Immature natural killer cell (primary cell): Measurements from ENCODE around the gene DLX6. TPM values are rescaled to one million over a fixed set of nuclear protein-coding genes. Genes with fewer than 3 reads are reported as not detected.
A peak's percentile ranks its signal among the peaks of the same experiment; 100 is the strongest.

Experiments used
- DNase-seq, 3 donors: peaks; one replicate each; pipeline ENCODE4 v3.0.0; 2022; ENCODE audit warnings: mixed read lengths in 1 of 3
- H3K27ac Mint-ChIP-seq, 6 donors: one replicate each; pipeline ENCODE4 v1.8.0; 2020; ENCODE audit warnings: mixed read lengths in 6 of 6, mild to moderate bottlenecking in 5 of 6, inconsistent platforms in 4 of 6, moderate library complexity in 3 of 6
- H3K27me3 Mint-ChIP-seq, 3 donors: one replicate each; pipeline ENCODE4 v1.8.0; 2020 to 2021; ENCODE audit warnings: low read depth in 3 of 3, mild to moderate bottlenecking in 3 of 3, mixed read lengths in 3 of 3, moderate library complexity in 3 of 3, inconsistent platforms in 1 of 3
- H3K36me3 Mint-ChIP-seq, 3 donors: one replicate each; pipeline ENCODE4 v1.8.0; 2020; ENCODE audit warnings: mixed read lengths in 3 of 3, inconsistent platforms in 2 of 3, mild to moderate bottlenecking in 2 of 3
- H3K4me1 Mint-ChIP-seq, 2 donors: one replicate each; pipeline ENCODE4 v1.8.0; 2020; ENCODE audit warnings: inconsistent platforms in 2 of 2, mild to moderate bottlenecking in 2 of 2, mixed read lengths in 2 of 2, moderate library complexity in 1 of 2
- H3K4me3 Mint-ChIP-seq, 5 donors: one replicate each; pipeline ENCODE4 v1.8.0; 2020; ENCODE audit warnings: mild to moderate bottlenecking in 5 of 5, mixed read lengths in 5 of 5, inconsistent platforms in 3 of 5, moderate library complexity in 3 of 5
- H3K9me3 Mint-ChIP-seq, 6 donors: one replicate each; pipeline ENCODE4 v1.8.0; 2020; ENCODE audit warnings: mild to moderate bottlenecking in 6 of 6, mixed read lengths in 6 of 6, inconsistent platforms in 4 of 6, moderate library complexity in 3 of 6
- polyA plus RNA-seq, 3 donors: library from polyadenylated mRNA; unstranded; fragments of 300-500 nt; fragmentation: Illumina TruSeq; gene quantifications; one replicate each; pipeline ENCODE4 v1.2.3, GENCODE V29; 2021

Gene DLX6
- polyA plus RNA-seq, result not detected

GRCh38 chr7:97005183-97006054, at the start of gene DLX6:
TSS of gene DLX6 (plus strand) at chr7:97005553. CDS start at chr7:97005978, 425 bp downstream.
- H3K9me3 Mint-ChIP-seq, result peaks cover 0 to 25% (median 1%) of the 10 kb centered on the region in 6 donors
- H3K27ac Mint-ChIP-seq, result no peak within 1 kb of the TSS
- H3K4me3 Mint-ChIP-seq, result peak within 1 kb of the TSS; percentile 62 to 80 (median 76)
- peaks cover 24 to 30% of the 10 kb centered on the region in 2 donors for H3K4me1 Mint-ChIP-seq
- peaks cover 26 to 70% (median 49%) of the 10 kb centered on the region in 3 donors for H3K27me3 Mint-ChIP-seq
- peak in 2 of 3 donors; percentile 9 to 18 for DNase-seq
- H3K36me3 Mint-ChIP-seq, result peaks cover 0 to 3% (median 0%) of the 10 kb centered on the region in 3 donors

GRCh38 chr7:96959135-96959534, 46.2 kb upstream of the DLX6 start:
- peaks cover 0 to 9% (median 0%) of the 10 kb centered on the region in 6 donors for H3K9me3 Mint-ChIP-seq
- peaks cover 2 to 12% (median 8%) of the 10 kb centered on the region in 3 donors for H3K27me3 Mint-ChIP-seq
- H3K27ac Mint-ChIP-seq, result no peak overlapping the region

GRCh38 chr7:96962221-96962885, 43.0 kb upstream of the DLX6 start:
- Mint-ChIP-seq H3K27me3 (peaks cover 5 to 12% (median 8%) of the 10 kb centered on the region in 3 donors), H3K4me3 (no peak overlapping the region)

More at GRCh38 chr7:96959135-96959534, 46.2 kb upstream of the DLX6 start:
- no peak for DNase-seq
- Mint-ChIP-seq H3K36me3 (no peaks in the 10 kb centered on the region), H3K4me1 (no peaks in the 10 kb centered on the region), H3K4me3 (no peak overlapping the region)

DNA sequence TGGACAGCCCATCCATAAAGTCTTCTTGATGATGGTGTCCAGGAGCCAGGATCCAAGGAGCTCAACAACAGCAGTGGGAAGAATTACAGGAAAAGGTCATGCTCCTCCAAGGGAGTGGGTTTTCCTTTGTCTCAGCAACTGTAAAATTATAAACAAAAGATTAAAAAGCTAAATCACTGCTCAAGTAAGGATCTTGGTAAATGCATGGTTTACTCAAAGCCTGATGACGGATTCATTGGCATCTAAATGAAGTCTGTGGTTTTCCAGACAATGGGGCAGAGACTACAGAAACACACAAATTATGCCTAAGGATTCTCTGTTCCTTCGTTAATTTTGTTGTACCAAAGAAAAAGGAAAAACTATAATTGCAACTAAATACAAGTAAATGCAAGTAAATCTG, 36.4 kb upstream of the DLX6 start:
- H3K4me1 Mint-ChIP-seq, result no peaks in the 10 kb centered on the region
- no peaks in the 10 kb centered on the region for H3K9me3 Mint-ChIP-seq
- H3K36me3 Mint-ChIP-seq, result no peaks in the 10 kb centered on the region
- H3K4me3 Mint-ChIP-seq, result no peak overlapping the region
- peaks cover 5 to 11% (median 6%) of the 10 kb centered on the region in 3 donors for H3K27me3 Mint-ChIP-seq
- no peak for DNase-seq
- no peak overlapping the region for H3K27ac Mint-ChIP-seq

More at GRCh38 chr7:96962221-96962885, 43.0 kb upstream of the DLX6 start:
- no peaks in the 10 kb centered on the region for H3K4me1 Mint-ChIP-seq
- H3K36me3 Mint-ChIP-seq, result no peaks in the 10 kb centered on the region
- H3K9me3 Mint-ChIP-seq, result peaks cover 0 to 5% (median 0%) of the 10 kb centered on the region in 6 donors
- DNase-seq, result no peak
- no peak overlapping the region for H3K27ac Mint-ChIP-seq

- no peak overlapping the region for H3K27ac Mint-ChIP-seq
- H3K36me3 Mint-ChIP-seq, result no peaks in the 10 kb centered on the region
- H3K9me3 Mint-ChIP-seq, result no peaks in the 10 kb centered on the region
- H3K27me3 Mint-ChIP-seq, result peaks cover 5 to 8% (median 6%) of the 10 kb centered on the region in 3 donors
- no peak for DNase-seq
- H3K4me1 Mint-ChIP-seq, result no peaks in the 10 kb centered on the region
- H3K4me3 Mint-ChIP-seq, result no peak overlapping the region
Measured at GRCh38 chr7:96970739-96971138, 34.6 kb upstream of the DLX6 start.

DNA sequence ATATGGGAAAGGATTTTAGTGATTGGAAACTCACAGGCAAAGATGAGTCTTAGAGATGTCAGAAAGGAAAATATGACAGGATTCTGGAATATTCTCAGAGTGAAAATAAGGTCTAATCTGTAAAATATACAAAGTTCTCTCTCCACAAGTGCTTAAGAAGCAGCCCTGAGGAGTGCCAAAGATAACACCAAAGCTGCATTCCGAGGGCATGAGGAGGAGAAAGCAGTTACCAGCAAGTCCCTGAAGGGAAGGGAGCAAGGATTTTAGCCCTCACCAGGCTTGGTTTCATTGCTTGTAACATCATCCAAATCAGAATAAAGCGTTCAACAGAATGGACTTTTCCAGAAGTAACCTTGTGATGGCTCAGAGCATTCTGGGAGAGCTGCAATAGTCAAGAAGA, 31.4 kb upstream of the DLX6 start:
- H3K9me3 Mint-ChIP-seq, result no peaks in the 10 kb centered on the region
- peaks cover 4 to 10% (median 5%) of the 10 kb centered on the region in 3 donors for H3K27me3 Mint-ChIP-seq

GRCh38 chr7:96976106-96976505, 29.2 kb upstream of the DLX6 start:
- Mint-ChIP-seq H3K4me1 (no peaks in the 10 kb centered on the region), H3K9me3 (no peaks in the 10 kb centered on the region), H3K4me3 (no peak overlapping the region), H3K27me3 (peaks cover 4 to 8% (median 5%) of the 10 kb centered on the region in 3 donors), H3K27ac (no peak overlapping the region), H3K36me3 (no peaks in the 10 kb centered on the region)
- DNase-seq, result no peak

More for the DNA sequence above, 31.4 kb upstream of the DLX6 start:
- no peak for DNase-seq
- Mint-ChIP-seq H3K4me3 (no peak overlapping the region), H3K36me3 (no peaks in the 10 kb centered on the region), H3K27ac (no peak overlapping the region), H3K4me1 (no peaks in the 10 kb centered on the region)

GRCh38 chr7:96977445-96977844, 27.9 kb upstream of the DLX6 start:
- DNase-seq, result no peak
- Mint-ChIP-seq H3K36me3 (no peaks in the 10 kb centered on the region), H3K4me1 (no peaks in the 10 kb centered on the region), H3K4me3 (no peak overlapping the region), H3K27me3 (peaks cover 3 to 7% (median 6%) of the 10 kb centered on the region in 3 donors), H3K27ac (no peak overlapping the region), H3K9me3 (no peaks in the 10 kb centered on the region)

GRCh38 chr7:96979551-96980276, 25.6 kb upstream of the DLX6 start:
- H3K27me3 Mint-ChIP-seq, result peaks cover 0 to 7% (median 4%) of the 10 kb centered on the region in 3 donors

DNA sequence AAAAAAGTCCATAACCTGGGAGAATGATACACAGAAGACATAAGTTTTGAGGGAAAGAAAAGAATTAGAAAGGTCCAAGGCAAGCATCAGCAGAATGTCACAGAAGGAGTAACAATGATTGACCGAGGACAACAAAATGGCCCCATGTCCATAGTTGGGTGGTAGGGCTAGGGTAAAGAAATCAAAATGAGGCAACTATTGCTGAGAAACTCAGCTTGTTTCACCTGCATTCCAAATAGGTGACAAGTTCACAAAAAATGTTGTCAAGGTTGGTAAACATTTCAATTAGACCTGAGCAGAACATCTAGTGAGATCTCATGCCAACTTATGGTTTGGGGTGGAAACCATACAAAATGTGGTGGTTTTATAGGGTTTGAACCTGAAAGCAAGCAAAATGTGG, 22.8 kb upstream of the DLX6 start:
- no peaks in the 10 kb centered on the region for H3K4me1 Mint-ChIP-seq
- H3K27me3 Mint-ChIP-seq, result peaks cover 3 to 14% (median 7%) of the 10 kb centered on the region in 3 donors
- H3K36me3 Mint-ChIP-seq, result no peaks in the 10 kb centered on the region
- H3K27ac Mint-ChIP-seq, result no peak overlapping the region
- no peak for DNase-seq
- peaks cover 0 to 2% (median 0%) of the 10 kb centered on the region in 6 donors for H3K9me3 Mint-ChIP-seq
- no peak overlapping the region for H3K4me3 Mint-ChIP-seq

More at GRCh38 chr7:96979551-96980276, 25.6 kb upstream of the DLX6 start:
- Mint-ChIP-seq H3K4me3 (no peak overlapping the region), H3K9me3 (no peaks in the 10 kb centered on the region), H3K4me1 (no peaks in the 10 kb centered on the region), H3K36me3 (no peaks in the 10 kb centered on the region), H3K27ac (no peak overlapping the region)
- DNase-seq, result no peak

DNA sequence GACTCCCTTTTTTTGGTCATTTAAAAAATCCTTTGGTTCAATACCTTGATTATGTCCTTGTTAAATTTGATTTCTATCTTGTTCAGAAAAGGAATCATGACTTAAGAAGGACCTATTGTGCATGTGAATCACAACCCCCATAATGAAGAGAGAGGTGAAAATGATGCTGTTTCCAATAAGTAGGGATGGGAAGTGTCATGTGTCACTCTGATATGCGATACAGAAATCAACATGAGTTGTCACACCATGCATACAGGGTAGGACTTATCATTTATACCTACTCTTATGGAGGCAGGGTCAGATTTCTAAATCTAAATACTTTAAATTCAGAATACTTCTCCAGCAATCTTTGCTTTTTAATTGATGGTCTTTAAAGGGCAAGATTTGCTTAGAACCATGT, 19.4 kb upstream of the DLX6 start:
- Mint-ChIP-seq H3K4me3 (no peak overlapping the region), H3K4me1 (no peaks in the 10 kb centered on the region), H3K27me3 (peaks cover 11 to 34% (median 16%) of the 10 kb centered on the region in 3 donors), H3K36me3 (no peaks in the 10 kb centered on the region), H3K27ac (no peak overlapping the region), H3K9me3 (peaks cover 0 to 2% (median 0%) of the 10 kb centered on the region in 6 donors)
- no peak for DNase-seq

GRCh38 chr7:96986901-96987300, 18.5 kb upstream of the DLX6 start:
- H3K4me1 Mint-ChIP-seq, result no peaks in the 10 kb centered on the region
- H3K9me3 Mint-ChIP-seq, result peaks cover 0 to 5% (median 2%) of the 10 kb centered on the region in 6 donors
- peaks cover 13 to 37% (median 18%) of the 10 kb centered on the region in 3 donors for H3K27me3 Mint-ChIP-seq
- no peak overlapping the region for H3K27ac Mint-ChIP-seq
- H3K36me3 Mint-ChIP-seq, result peaks cover 0 to 1% (median 0%) of the 10 kb centered on the region in 3 donors
- H3K4me3 Mint-ChIP-seq, result no peak overlapping the region
- no peak for DNase-seq

DNA sequence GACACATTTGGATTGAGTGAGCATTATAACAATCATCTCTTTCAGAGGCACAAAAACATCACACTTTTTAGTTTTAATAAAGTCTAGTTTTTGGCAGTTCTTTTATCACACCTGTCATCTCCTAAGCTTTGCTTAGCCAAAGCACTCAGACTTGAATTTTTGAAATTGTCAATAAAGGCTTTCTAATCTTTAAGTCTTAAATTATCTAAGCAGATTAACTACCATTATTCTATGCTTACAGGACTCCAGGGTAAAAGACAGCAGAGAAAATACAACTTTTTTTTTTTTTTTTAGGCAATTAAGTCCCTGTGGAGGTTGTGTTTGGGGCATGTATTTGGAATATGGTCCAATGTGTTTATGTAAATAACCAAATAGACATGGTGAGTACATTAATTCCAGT, 17.6 kb upstream of the DLX6 start:
- H3K4me1 Mint-ChIP-seq, result no peaks in the 10 kb centered on the region
- no peak overlapping the region for H3K27ac Mint-ChIP-seq
- H3K4me3 Mint-ChIP-seq, result no peak overlapping the region
- peaks cover 19 to 45% (median 25%) of the 10 kb centered on the region in 3 donors for H3K27me3 Mint-ChIP-seq
- peaks cover 0 to 4% (median 0%) of the 10 kb centered on the region in 3 donors for H3K36me3 Mint-ChIP-seq
- DNase-seq, result no peak
- peaks cover 0 to 8% (median 3%) of the 10 kb centered on the region in 6 donors for H3K9me3 Mint-ChIP-seq
